Measurements from ENCODE around the gene MAP1LC3B. TPM values are rescaled to one million over a fixed set of nuclear protein-coding genes. Genes with fewer than 3 reads are reported as not detected.

The MAP1LC3B gene
- total RNA-seq, 1 donor from 2014 or later, result 39.1 TPM

DNA sequence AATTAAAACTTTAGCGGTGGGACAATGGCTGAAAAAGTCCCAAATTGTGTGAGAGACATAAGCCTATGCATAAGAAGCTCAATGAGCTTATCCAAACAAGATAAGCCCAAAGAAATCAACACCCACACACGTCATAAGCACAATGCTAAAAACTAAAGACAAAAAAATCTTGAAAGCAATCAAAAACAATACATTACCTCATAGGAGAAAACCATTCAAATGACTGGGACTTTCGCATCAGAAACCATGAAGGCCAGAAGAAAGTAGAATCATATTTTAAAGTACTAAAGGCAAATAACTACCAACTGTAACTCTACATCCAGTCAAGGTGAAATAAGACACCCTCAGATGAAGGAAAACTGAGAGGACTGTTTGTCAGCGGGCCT lies 50.4 kb downstream of the MAP1LC3B start:
- H2AFZ ChIP-seq (replicated peaks), result no peak overlapping the region
- peaks cover 4% of the 10 kb centered on the region for H3K9me3 ChIP-seq (ENCODE audit: low read depth)
- no peaks in the 10 kb centered on the region for H3K27me3 ChIP-seq
- Mint-ChIP-seq H3K36me3 (peaks cover 38% of the 10 kb centered on the region), H3K27me3 (ENCODE audit: insufficient read depth, low read depth) (peaks cover 4% of the 10 kb centered on the region), H3K9me3 (peaks cover 22% of the 10 kb centered on the region), H3K4me1 (no peaks in the 10 kb centered on the region), H3K4me3 (no peak overlapping the region), H3K27ac (no peak overlapping the region)
- no peak for DNase-seq (ENCODE audit: low spot score)
- H3K27ac ChIP-seq, result no peak overlapping the region
- H3K9ac ChIP-seq, result no peak overlapping the region
- H3K4me1 ChIP-seq, result no peaks in the 10 kb centered on the region
- no peaks in the 10 kb centered on the region for H4K20me1 ChIP-seq (ENCODE audit: low read depth)
- peaks cover 13% of the 10 kb centered on the region for H3K79me2 ChIP-seq (ENCODE audit: low read depth)
- TF ChIP-seq EZH2phosphoT487 (IDR thresholded peaks at IDR 0.05) (no peak), EZH2 (IDR thresholded peaks at IDR 0.05) (no peak)
- TF ChIP-seq, protein P1, sequence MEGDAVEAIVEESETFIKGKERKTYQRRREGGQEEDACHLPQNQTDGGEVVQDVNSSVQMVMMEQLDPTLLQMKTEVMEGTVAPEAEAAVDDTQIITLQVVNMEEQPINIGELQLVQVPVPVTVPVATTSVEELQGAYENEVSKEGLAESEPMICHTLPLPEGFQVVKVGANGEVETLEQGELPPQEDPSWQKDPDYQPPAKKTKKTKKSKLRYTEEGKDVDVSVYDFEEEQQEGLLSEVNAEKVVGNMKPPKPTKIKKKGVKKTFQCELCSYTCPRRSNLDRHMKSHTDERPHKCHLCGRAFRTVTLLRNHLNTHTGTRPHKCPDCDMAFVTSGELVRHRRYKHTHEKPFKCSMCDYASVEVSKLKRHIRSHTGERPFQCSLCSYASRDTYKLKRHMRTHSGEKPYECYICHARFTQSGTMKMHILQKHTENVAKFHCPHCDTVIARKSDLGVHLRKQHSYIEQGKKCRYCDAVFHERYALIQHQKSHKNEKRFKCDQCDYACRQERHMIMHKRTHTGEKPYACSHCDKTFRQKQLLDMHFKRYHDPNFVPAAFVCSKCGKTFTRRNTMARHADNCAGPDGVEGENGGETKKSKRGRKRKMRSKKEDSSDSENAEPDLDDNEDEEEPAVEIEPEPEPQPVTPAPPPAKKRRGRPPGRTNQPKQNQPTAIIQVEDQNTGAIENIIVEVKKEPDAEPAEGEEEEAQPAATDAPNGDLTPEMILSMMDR (IDR thresholded peaks at IDR 0.05), result no peak
- H3K36me3 ChIP-seq, result peaks cover 6% of the 10 kb centered on the region
- H3K4me3 ChIP-seq, result no peak overlapping the region
- no peak overlapping the region for H3K4me2 ChIP-seq
- H3F3A ChIP-seq (ENCODE audit: low read depth), result no peaks in the 10 kb centered on the region

DNA sequence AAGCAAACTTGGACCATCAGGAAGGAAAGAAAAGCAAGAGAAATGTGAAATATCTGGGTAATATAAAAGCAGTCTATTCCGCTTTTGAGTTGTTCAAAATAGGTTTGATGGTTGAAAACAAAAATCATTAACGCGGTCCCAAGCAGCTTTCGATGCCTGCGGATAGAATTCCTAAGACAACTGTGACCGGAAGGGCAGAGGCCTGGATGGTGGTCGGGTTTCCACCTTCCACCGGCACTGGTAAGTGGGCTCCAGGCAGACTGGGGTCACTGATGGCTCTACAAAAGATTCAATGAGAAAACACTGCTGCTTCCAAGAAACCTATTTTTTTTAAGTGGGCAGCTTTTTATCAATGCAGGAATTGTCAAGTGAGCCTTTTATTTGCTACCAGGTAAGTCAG lies 50.9 kb downstream of the MAP1LC3B start:
- H3K79me2 ChIP-seq (ENCODE audit: low read depth), result peaks cover 13% of the 10 kb centered on the region
- H3K27ac ChIP-seq, result no peak overlapping the region
- Mint-ChIP-seq H3K27me3 (ENCODE audit: insufficient read depth, low read depth) (peaks cover 4% of the 10 kb centered on the region), H3K4me1 (no peaks in the 10 kb centered on the region), H3K4me3 (no peak overlapping the region), H3K27ac (no peak overlapping the region), H3K36me3 (peaks cover 42% of the 10 kb centered on the region), H3K9me3 (peaks cover 22% of the 10 kb centered on the region)
- H3K4me1 ChIP-seq, result no peaks in the 10 kb centered on the region
- DNase-seq (ENCODE audit: low spot score), result no peak
- H3K4me2 ChIP-seq, result no peak overlapping the region
- no peak overlapping the region for H2AFZ ChIP-seq (replicated peaks)
- H3F3A ChIP-seq (ENCODE audit: low read depth), result no peaks in the 10 kb centered on the region
- TF ChIP-seq EZH2 (IDR thresholded peaks at IDR 0.05) (no peak), EZH2phosphoT487 (IDR thresholded peaks at IDR 0.05) (no peak)
- TF ChIP-seq, protein P1 (IDR thresholded peaks at IDR 0.05), result no peak
- no peak overlapping the region for H3K9ac ChIP-seq
- H3K27me3 ChIP-seq, result no peaks in the 10 kb centered on the region
- no peak overlapping the region for H3K4me3 ChIP-seq
- peaks cover 4% of the 10 kb centered on the region for H3K9me3 ChIP-seq (ENCODE audit: low read depth)
- no peaks in the 10 kb centered on the region for H4K20me1 ChIP-seq (ENCODE audit: low read depth)
- H3K36me3 ChIP-seq, result peaks cover 6% of the 10 kb centered on the region

DNA sequence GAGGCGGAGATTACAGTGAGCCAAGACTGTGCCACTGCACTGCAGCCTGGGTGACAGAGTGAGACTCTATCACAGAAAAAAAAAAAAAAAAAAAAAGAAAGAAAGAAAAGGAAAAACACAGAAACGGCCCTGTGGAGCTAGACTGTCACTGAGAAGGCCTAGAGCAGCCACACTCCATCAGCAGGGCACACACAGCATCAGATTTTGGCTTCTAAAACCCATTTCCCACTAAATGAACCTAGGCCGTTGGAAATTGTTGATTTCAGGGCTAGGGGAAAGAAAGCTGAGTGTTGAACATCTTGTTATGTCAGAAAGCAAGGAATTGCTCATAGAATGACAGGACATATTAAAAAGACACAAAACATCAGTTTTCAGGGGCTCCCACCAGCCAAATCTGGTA lies 51.8 kb downstream of the MAP1LC3B start:
- H3K4me3 ChIP-seq, result no peak overlapping the region
- H3F3A ChIP-seq (ENCODE audit: low read depth), result no peaks in the 10 kb centered on the region
- peaks cover 13% of the 10 kb centered on the region for H3K79me2 ChIP-seq (ENCODE audit: low read depth)
- H3K27ac ChIP-seq, result no peak overlapping the region
- H3K36me3 Mint-ChIP-seq, result peaks cover 46% of the 10 kb centered on the region
- no peak overlapping the region for H3K4me3 Mint-ChIP-seq
- DNase-seq (ENCODE audit: low spot score), result no peak
- no peaks in the 10 kb centered on the region for H3K27me3 ChIP-seq
- H3K4me2 ChIP-seq, result no peak overlapping the region
- H3K27me3 Mint-ChIP-seq (ENCODE audit: insufficient read depth, low read depth), result peaks cover 4% of the 10 kb centered on the region
- no peaks in the 10 kb centered on the region for H3K4me1 ChIP-seq
- H2AFZ ChIP-seq (replicated peaks), result no peak overlapping the region
- no peaks in the 10 kb centered on the region for H3K4me1 Mint-ChIP-seq
- H3K9me3 Mint-ChIP-seq, result peaks cover 22% of the 10 kb centered on the region
- peaks cover 6% of the 10 kb centered on the region for H3K36me3 ChIP-seq
- no peaks in the 10 kb centered on the region for H4K20me1 ChIP-seq (ENCODE audit: low read depth)
- H3K27ac Mint-ChIP-seq, result no peak overlapping the region
- no peak overlapping the region for H3K9ac ChIP-seq
- TF ChIP-seq EZH2phosphoT487 (IDR thresholded peaks at IDR 0.05), result no peak
- peaks cover 4% of the 10 kb centered on the region for H3K9me3 ChIP-seq (ENCODE audit: low read depth)

DNA sequence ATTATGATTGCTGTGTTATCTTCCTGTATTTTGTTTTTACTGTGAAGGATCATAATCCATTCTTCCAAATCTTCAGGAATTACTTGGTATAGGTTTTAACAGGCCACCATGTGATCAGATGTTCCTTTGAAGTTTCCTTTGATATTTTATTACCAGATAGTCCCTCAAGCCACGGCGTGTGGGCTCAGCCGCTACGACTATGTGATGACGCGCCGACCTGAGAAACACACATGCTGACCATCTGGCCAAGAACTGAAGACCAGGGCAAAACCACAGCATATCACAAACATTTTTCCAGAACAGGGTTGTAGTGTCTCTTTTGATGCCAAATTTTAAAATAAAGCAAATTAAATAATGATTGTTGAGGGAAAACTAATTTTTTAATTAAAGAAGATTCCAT lies 53.4 kb downstream of the MAP1LC3B start:
- H3K27me3 Mint-ChIP-seq (ENCODE audit: insufficient read depth, low read depth), result peaks cover 4% of the 10 kb centered on the region
- H3K4me1 Mint-ChIP-seq, result no peaks in the 10 kb centered on the region
- Histone ChIP-seq H3K79me2 (ENCODE audit: low read depth) (peaks cover 13% of the 10 kb centered on the region), H3K4me2 (no peak overlapping the region), H3K9me3 (ENCODE audit: low read depth) (peaks cover 4% of the 10 kb centered on the region), H3K4me1 (no peaks in the 10 kb centered on the region), H3K27ac (no peak overlapping the region), H3K27me3 (no peaks in the 10 kb centered on the region), H2AFZ (replicated peaks) (no peak overlapping the region), H3F3A (ENCODE audit: low read depth) (no peaks in the 10 kb centered on the region), H3K4me3 (no peak overlapping the region), H3K9ac (no peak overlapping the region), H4K20me1 (ENCODE audit: low read depth) (no peaks in the 10 kb centered on the region), H3K36me3 (peaks cover 6% of the 10 kb centered on the region)
- peaks cover 50% of the 10 kb centered on the region for H3K36me3 Mint-ChIP-seq
- no peak for DNase-seq (ENCODE audit: low spot score)
- no peak overlapping the region for H3K27ac Mint-ChIP-seq
- H3K4me3 Mint-ChIP-seq, result no peak overlapping the region
- TF ChIP-seq, protein P1 (IDR thresholded peaks at IDR 0.05), result no peak
- TF ChIP-seq EZH2 (IDR thresholded peaks at IDR 0.05) (no peak), EZH2phosphoT487 (IDR thresholded peaks at IDR 0.05) (no peak)
- peaks cover 22% of the 10 kb centered on the region for H3K9me3 Mint-ChIP-seq
